HG03103 (cell line): Measurements from ENCODE around the gene USH1G.
"Not testable (repeated sequence)": the region's sequence is repeated elsewhere in the genome, so short reads cannot be mapped to it uniquely, and the experiment has no call there.

Experiments used
- ATAC-seq: cut with Tn5 transposase; IDR thresholded peaks from one replicate; pipeline ENCODE4 v1.9.1; 2021; ENCODE audit warnings: low read depth; ENCODE audit not compliant: unreplicated experiment

USH1G gene

GRCh38 chr17:74907012-74907411 is 16.0 kb downstream of the USH1G start:
- ATAC-seq, result no peak

GRCh38 chr17:74906214-74906793 is 16.8 kb downstream of the USH1G start:
- ATAC-seq, result not testable (repeated sequence)

- ATAC-seq, result no peak
Measured at GRCh38 chr17:74904687-74905409, 18.2 kb downstream of the USH1G start.

- ATAC-seq, result no peak
Measured at GRCh38 chr17:74903671-74904070, 19.4 kb downstream of the USH1G start.

- ATAC-seq, result no peak
Measured at GRCh38 chr17:74903034-74903433, 20.0 kb downstream of the USH1G start.

GRCh38 chr17:74901353-74902135 is 21.5 kb downstream of the USH1G start:
- no peak for ATAC-seq

GRCh38 chr17:74900208-74900607 is 22.8 kb downstream of the USH1G start:
- ATAC-seq, result no peak

- no peak for ATAC-seq
Measured at GRCh38 chr17:74898376-74898946, 24.6 kb downstream of the USH1G start.

- ATAC-seq, result no peak
Measured at GRCh38 chr17:74893936-74894671, 29.0 kb downstream of the USH1G start.

- no peak for ATAC-seq
Measured at GRCh38 chr17:74892974-74893911, 29.8 kb downstream of the USH1G start, which contains the start of gene FADS6. Gene FADS6 (minus strand): TSS chr17:74893633. CDS start chr17:74893595, 38 bp downstream.

GRCh38 chr17:74892013-74892841 is 30.8 kb downstream of the USH1G start:
- ATAC-seq, result no peak

- no peak for ATAC-seq
Measured at GRCh38 chr17:74890554-74890953, 32.5 kb downstream of the USH1G start.

- no peak for ATAC-seq
Measured at GRCh38 chr17:74888469-74888868, 34.6 kb downstream of the USH1G start.

- no peak for ATAC-seq
Measured at GRCh38 chr17:74883241-74883745, 39.8 kb downstream of the USH1G start.

- ATAC-seq, result no peak
Measured at GRCh38 chr17:74882517-74883240, 40.4 kb downstream of the USH1G start.

- ATAC-seq, result no peak
Measured at GRCh38 chr17:74881073-74881472, 42.0 kb downstream of the USH1G start.

GRCh38 chr17:74879308-74879707 is 43.7 kb downstream of the USH1G start:
- ATAC-seq, result no peak

- no peak for ATAC-seq
Measured at GRCh38 chr17:74878658-74879057, 44.4 kb downstream of the USH1G start.
